SIG-M5 (cell line): ENCODE data around the gene TRIM9.

Source experiments
- DNase-seq: peaks from one replicate; lab custom pipeline; 2025; lab: John Stamatoyannopoulos, UW

Gene TRIM9

DNA sequence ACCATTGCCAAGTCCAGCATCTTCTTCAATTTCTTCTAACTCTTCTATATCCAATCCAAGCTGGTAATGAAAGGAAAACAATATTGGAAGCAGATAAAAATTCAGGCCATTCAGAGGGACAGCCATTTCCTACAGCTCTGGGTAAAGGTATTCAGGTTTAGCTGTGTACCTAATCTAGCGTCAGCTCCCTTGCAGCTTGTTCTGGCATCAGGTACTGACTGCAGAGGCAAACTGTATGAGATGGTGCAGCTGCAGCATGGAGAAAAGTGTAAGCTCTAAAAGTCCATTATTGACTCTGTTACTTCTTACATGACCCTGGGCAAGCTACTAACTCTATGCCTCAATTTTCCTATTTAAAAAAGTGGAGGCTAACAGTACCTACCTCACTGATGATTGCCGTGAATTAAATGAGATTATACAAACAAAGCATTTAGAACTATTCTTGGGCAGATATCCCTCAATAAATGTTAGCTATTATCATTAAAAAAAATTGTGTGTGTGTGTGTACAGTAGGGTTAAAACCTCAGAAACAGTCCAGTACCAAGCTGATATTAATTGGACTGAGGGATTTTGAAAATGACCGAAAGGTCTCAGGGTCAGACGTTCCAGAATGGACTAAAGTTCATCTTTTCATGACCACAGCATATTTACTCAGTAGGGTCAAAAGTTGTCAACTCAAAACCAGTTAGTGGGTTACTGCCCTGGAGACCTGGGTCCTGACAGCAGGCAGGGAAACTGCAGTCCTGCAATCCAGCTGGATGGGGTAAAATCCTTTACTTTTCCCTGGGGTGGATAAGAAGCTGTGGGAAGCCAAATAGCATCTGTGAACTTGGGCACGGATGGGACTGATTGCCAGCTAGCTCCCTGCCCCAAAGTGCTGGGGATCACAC lies 159.5 kb downstream of the TRIM9 start:
- DNase-seq: no peak

DNA sequence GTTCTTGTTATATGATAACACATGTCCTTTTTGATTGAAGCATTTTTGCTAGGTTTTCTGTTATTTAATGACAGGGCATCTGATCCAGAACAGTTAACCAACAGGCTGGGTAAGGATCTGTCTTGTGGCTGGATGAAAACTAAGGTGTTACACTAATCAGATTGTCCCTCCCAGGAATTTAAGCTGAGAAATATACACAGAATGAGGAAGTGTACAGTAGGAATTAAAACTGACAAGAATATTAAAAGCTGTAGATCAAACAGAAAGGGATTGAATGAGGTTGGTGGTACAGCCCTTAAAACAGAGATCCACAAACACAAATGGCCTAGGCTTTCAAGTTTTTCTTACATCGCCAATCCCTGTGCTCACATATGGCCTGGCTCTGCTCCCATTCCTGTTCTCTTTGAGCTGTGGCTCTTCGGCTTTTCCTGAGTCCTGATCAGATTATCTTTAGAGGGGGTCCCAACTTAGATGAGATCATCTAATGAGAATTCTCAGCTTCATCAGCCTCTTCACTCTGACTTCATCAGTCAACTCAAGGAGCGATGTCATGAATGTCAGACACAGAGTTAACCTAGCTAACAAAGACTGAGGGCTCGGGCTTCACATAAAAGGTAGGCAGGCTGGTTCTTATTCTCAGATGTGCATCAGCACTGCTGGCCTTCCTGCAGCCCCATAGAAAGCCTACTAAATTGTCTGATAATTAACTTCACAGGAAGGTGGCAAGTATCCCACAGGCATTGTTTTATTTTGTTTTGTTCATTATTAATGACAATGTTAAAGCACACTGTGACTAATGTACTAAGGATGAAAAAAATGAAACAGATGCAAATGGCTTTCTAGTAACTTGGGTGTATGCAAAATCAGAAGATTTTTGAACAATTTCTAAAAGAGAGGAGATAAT lies 162.1 kb downstream of the TRIM9 start:
- no peak for DNase-seq

DNA sequence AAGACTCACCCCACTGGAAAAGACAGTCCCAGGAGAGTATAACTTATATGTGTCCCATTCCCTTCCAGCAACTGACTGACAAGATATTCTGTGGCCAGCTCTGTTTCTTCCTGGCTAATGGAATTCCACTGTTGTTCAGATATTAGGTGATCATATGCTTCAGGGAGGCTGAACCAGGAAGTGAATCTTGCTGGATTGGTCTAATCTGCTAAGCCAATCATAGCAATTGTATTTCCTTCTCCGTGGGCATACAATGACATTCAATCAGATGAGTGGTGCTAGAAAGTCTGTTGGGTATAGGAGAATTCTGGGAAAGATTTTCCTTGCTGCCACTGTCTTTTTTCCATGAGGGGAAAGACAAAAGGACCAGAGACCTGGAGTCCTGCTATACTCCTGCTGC lies 162.7 kb downstream of the TRIM9 start:
- DNase-seq: no peak

DNA sequence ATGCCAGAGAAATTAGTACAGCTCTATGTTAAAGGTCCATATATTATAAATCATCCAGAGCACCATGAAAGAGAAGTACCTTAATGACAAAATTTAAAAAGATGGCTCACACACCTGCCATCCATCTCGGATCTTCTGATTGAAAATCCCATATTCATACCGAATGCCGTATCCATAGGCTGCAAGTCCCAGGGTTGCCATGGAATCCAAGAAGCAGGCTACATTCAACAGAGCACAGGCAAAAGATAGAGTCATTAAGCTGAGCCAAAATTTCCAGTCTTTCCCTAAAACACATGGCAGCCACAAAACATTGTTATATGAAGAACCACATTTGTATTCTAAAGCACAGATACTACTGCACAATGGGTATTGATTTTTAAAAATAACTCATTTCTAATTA lies 163.3 kb downstream of the TRIM9 start:
- DNase-seq: no peak

DNA sequence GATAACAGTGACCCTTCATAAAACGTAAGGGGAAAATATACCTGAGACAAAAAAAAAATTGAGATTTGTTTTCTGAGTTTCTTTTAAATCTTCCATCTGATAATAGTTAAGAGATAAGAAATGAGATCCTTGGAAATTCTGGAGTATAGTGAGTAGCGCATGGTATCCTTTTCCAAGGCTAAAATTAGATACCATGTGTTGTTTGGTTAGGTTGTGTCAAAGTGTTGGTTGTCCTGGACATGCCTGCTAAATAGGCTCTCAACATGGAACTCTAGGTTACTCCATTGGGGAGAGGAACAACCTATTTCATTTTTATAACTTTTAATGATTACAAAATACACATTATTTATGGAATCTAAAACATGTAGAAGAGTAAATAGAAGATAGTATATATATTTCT lies 165.4 kb downstream of the TRIM9 start:
- no peak for DNase-seq

DNA sequence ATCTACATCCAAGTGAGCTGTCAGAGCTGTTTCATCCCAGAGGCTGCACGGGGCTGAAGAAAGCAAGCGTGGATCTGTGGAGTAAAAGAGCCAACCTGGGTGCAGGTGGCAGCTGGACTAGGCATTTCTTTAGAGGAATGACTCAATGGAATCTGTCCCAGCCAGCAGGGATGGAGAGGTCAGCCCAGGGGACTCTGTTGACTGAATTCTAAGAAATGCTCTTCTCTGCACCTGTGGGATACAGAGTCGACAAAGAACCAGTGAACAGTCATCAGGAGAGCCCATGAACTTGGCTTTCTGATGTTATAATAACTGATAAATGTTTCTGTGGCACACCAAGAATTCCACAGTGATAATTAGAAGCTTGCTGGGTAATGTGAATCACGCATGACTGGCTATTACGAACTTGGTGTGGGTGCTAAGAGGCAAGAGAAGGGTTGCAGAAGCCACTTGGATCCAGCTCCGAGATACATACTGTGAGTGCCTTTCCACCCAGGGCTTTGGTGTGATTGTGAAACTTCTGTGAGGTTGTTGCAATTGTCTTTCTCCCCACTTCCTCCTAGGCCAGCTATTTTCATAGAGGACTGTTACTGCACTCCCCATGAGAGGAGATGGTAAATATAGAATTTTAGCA lies 166.8 kb downstream of the TRIM9 start:
- peak; percentile 86 for DNase-seq

DNA sequence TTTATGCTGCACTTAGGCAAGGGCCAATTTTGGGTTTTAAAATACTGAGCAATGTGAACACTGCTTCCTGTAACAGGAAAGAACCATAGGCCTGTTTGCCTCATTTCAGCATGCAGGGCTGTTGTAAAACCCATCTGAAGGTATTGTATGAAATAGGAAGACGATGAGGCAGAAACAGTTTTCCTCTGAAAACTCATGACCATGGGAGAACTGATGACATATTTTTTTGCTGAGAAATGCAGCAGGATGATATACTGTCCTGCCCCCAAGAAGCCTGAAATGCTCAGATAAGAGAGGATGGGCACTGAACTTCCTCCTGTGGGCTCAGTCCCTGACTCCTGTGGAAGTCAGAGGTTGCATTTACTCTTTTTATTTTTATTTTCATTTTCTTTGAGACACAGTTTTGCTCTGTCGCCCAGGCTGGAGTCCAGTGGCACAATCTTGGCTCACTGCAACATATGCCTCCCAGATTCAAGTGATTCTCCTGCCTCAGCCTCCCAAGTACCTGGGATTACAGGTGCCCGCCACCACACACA lies 168.0 kb downstream of the TRIM9 start:
- DNase-seq: peak; percentile 76
